K562 (cell line): ENCODE results near the gene PDLIM4. TPM values are rescaled to one million over a fixed set of nuclear protein-coding genes. Genes with fewer than 3 reads are reported as not detected.

Source experiments
- ARID3A ChIP-seq: IDR thresholded peaks from 2 replicates; pipeline ENCODE4 v1.6.1; 2012; ENCODE audit warnings: low read depth, low read length, improper control_type of control experiment, borderline replicate concordance
- ATF7 ChIP-seq: fragments of 450-650 bp; IDR thresholded peaks from 2 replicates; pipeline ENCODE4 v1.7.1; 2014; ENCODE audit warnings: mild to moderate bottlenecking, moderate library complexity
- DACH1 ChIP-seq: fragments of 450-650 bp; IDR thresholded peaks from 2 replicates; pipeline ENCODE4 v1.6.1; 2018; ENCODE audit not compliant: partially characterized antibody
- E2F8 ChIP-seq: fragments of 450-650 bp; IDR thresholded peaks from 2 replicates; pipeline ENCODE4 v1.7.1; 2018; ENCODE audit warnings: mild to moderate bottlenecking, low read depth; ENCODE audit not compliant: partially characterized antibody
- ELK1 ChIP-seq: sonication (generic); formaldehyde crosslinking; IDR thresholded peaks from 2 replicates; pipeline ENCODE4 v1.8.1; 2022; ENCODE audit warnings: missing genetic modification reagents
- ELK3 ChIP-seq: fragments of 450-650 bp; formaldehyde crosslinking; IDR thresholded peaks from 2 replicates; pipeline ENCODE4 v1.4.0; 2020; ENCODE audit warnings: mild to moderate bottlenecking
- FOSL1 ChIP-seq: fragments of 200-800 bp; sonication (Bioruptor generic); conservative IDR thresholded peaks from 2 replicates; pipeline ENCODE4 v1.6.1; 2016; ENCODE audit warnings: missing genetic modification characterization, missing compliant biosample characterization
- GABPB2 ChIP-seq: fragments of 250-450 bp; sonication (Bioruptor Pico); conservative IDR thresholded peaks from 2 replicates; pipeline ENCODE4 v1.5.1; 2021; ENCODE audit warnings: mild to moderate bottlenecking
- HLTF ChIP-seq: fragments of 450-650 bp; IDR thresholded peaks from 2 replicates; pipeline ENCODE4 v1.6.1; 2016
- KDM4B ChIP-seq, 2 experiments: fragments of 450-650 bp in 1 of 2; sonication (generic) in 1 of 2; IDR thresholded peaks; 2 replicates each; pipeline ENCODE4 v1.6.1; 2016 to 2017; ENCODE audit warnings: borderline replicate concordance in 2 of 2, antibody characterized with exemption in 1 of 2, low read depth in 1 of 2, mild to moderate bottlenecking in 1 of 2
- MLX ChIP-seq, 2 experiments: fragments of 450-650 bp in 1 of 2; sonication (generic) in 1 of 2; formaldehyde crosslinking; conservative IDR thresholded peaks; 2 replicates each; pipeline versions ENCODE4 v1.4.0 to v1.8.1; 2020 to 2022; ENCODE audit warnings: mild to moderate bottlenecking in 1 of 2, missing genetic modification reagents in 1 of 2
- MTA1 ChIP-seq: fragments of 450-650 bp; IDR thresholded peaks from 2 replicates; pipeline ENCODE4 v1.6.1; 2017; ENCODE audit warnings: borderline replicate concordance
- NCOA6 ChIP-seq: fragments of 450-650 bp; IDR thresholded peaks from 2 replicates; pipeline ENCODE4 v1.6.1; 2017; ENCODE audit warnings: mild to moderate bottlenecking
- TRIM24 ChIP-seq, 2 experiments: fragments of 450-650 bp; IDR thresholded peaks; 2 replicates each; pipeline ENCODE4 v1.6.1; 2016
- ZC3H11A ChIP-seq: IDR thresholded peaks from 2 replicates; pipeline ENCODE4 v1.6.1; 2012; ENCODE audit warnings: low read depth, low read length, improper control_type of control experiment
- ZFP36 ChIP-seq: fragments of 150-350 bp; IDR thresholded peaks from 2 replicates; pipeline ENCODE4 v1.6.1; 2018; ENCODE audit warnings: low read length, low read depth; ENCODE audit not compliant: partially characterized antibody
- ZFX ChIP-seq: sonication (generic); formaldehyde crosslinking; IDR thresholded peaks from 2 replicates; pipeline ENCODE4 v1.8.0; 2022; ENCODE audit warnings: mild to moderate bottlenecking, missing genetic modification reagents, moderate library complexity
- ZNF175 ChIP-seq: fragments of 200-800 bp; sonication (Bioruptor generic); IDR thresholded peaks from 2 replicates; pipeline ENCODE4 v1.6.1; 2016; ENCODE audit warnings: low read depth, mild to moderate bottlenecking, missing genetic modification characterization, missing compliant biosample characterization
- ZNF511 ChIP-seq: sonication (generic); formaldehyde crosslinking; IDR thresholded peaks from 2 replicates; pipeline ENCODE4 v1.8.0; 2022; ENCODE audit warnings: mild to moderate bottlenecking, missing genetic modification reagents
- ZNF644 ChIP-seq: fragments of 200-800 bp; sonication (Bioruptor generic); IDR thresholded peaks from 2 replicates; pipeline ENCODE4 v1.6.1; 2016; ENCODE audit warnings: low read depth, missing genetic modification characterization, missing compliant biosample characterization
- polyA plus RNA-seq, 8 experiments: library from polyadenylated mRNA; depleted of rRNA in 4 of 8; stranded (reverse) in 5 of 8; unstranded in 3 of 8; fragments of >200 nt; fragmentation: Nextera tagmentation in 2 of 8; fragmentation: Illumina TruSeq in 1 of 8; extraction: Ambion mirVana in 2 of 8; extraction: Trizol in 1 of 8; gene quantifications; 2 replicates each; pipeline versions ENCODE4 v1.2.1 to v1.2.3, GENCODE V29; 2011 to 2014; ENCODE audit warnings: inconsistent platforms in 1 of 8, missing spikeins in 1 of 8
- total RNA-seq, 7 experiments: library from RNA; depleted of rRNA in 6 of 7; stranded (reverse); fragments of >200 nt in 6 of 7; fragmentation: Illumina TruSeq in 2 of 7; extraction: Trizol in 2 of 7; gene quantifications; 2 replicates each; pipeline versions ENCODE4 v1.2.1 to v1.2.3, GENCODE V29; 2011 to 2021; ENCODE audit warnings: low replicate concordance in 1 of 7

Gene PDLIM4
- total and polyA plus RNA-seq, 9 of the 15 experiments (the other 6 are each of a cell fraction or from before 2014, with no cell fraction given): 0.28 to 32.8 (median 13.1) TPM

GRCh38 chr5:132293992-132294727, 36.7 kb downstream of the PDLIM4 start, which contains the start of gene SLC22A4 (continued):
- no peak for TF ChIP-seq ELK1 (CRISPR knock-in tag)
- peak; percentile 70 for TF ChIP-seq ATF7
- TF ChIP-seq ZNF644: no peak
- no peak for TF ChIP-seq DACH1
- TF ChIP-seq KDM4B (IDR thresholded peaks at IDR 0.05; ENCODE audit: borderline replicate concordance in 2 of 2, low read depth in 1 of 2): no peak; a peak in 1 of 4 replicates
- TF ChIP-seq FOSL1 (tag): no peak
- TF ChIP-seq MTA1: no peak
- TF ChIP-seq GABPB2 (CRISPR knock-in tag): no peak
- TF ChIP-seq ARID3A: no peak
- no peak for TF ChIP-seq TRIM24 (IDR thresholded peaks at IDR 0.05)
- 0 out of 4 replicates have a peak, but pooled peaks of 1 of the 2 experiments have one; percentile 40 for TF ChIP-seq MLX (CRISPR knock-in tag; conservative IDR thresholded peaks at IDR 0.05)
- peak; percentile 2; the same call in 1 of the 2 replicates for TF ChIP-seq ZFX (CRISPR knock-in tag)
- no peak for TF ChIP-seq NCOA6
- TF ChIP-seq ELK3 (CRISPR knock-in tag): no peak
- no peak for TF ChIP-seq ZFP36
- no peak for TF ChIP-seq E2F8
- TF ChIP-seq ZNF511: peak; percentile 34; the same call in 1 of the 2 replicates
- TF ChIP-seq ZNF175 (CRISPR knock-in tag): 0 out of 2 replicates have a peak, but pooled peaks have one; percentile 60
- TF ChIP-seq ZC3H11A: no peak
- TF ChIP-seq HLTF: no peak
